ENCODE data around the gene LITAF.

LITAF gene

DNA sequence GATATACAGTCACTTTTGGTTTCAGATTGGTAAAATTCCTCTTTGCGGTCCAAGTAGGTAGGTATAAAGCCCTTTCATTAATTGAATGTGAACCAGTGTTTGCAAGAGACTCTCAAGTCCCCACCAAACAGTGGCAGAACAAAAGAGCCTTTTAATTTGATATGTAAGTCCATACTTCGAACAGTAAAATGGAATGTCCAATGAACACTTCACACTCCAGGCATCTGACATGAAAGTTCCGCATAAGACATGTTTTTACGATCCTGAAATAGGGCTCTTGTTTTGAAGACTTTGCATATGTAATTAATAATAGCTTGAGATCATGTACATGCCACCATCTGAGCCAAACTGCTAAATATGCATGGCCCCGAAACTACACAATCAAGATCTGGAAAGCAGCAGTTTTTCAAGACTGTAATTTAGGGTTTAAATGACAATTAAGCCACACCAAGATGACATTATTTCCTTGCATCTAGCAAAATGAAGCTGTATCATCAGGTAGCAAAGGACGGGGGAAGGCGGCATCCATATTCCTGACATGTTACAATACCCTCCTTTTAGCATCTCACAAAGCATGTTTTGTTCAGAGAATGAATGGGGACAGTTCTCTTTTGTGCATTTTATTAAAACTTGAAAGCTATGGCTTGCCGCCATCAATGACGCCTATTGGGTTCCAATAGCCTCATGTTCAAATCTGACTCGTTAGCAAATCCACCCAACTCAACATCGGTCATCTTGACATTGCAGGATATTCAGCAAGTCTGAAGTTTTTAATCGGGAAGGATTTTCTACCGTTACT is 39.4 kb downstream of the LITAF start:
- no peak for DNase-seq

DNA sequence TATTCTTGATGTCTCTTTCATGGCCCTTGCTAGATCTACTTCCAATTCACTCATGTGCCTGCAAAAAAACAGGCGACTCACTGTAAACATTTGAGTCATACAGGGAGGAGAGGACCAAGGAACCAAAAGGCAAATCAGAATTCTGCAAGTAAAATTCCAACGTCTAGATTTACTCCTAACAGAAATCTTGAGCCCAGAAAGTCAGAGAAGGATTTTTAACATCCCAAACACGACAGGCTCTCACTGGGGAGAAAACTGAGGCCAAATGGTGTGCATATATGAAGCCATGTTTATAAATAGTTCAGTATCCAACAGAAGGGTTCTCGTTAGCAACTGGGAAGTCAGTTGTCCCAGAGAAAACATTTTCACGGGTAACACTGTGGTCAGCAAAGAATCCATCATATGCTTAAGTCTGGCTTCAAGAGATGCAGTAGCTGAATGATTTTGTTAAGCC is 40.1 kb downstream of the LITAF start:
- no peak for DNase-seq

DNA sequence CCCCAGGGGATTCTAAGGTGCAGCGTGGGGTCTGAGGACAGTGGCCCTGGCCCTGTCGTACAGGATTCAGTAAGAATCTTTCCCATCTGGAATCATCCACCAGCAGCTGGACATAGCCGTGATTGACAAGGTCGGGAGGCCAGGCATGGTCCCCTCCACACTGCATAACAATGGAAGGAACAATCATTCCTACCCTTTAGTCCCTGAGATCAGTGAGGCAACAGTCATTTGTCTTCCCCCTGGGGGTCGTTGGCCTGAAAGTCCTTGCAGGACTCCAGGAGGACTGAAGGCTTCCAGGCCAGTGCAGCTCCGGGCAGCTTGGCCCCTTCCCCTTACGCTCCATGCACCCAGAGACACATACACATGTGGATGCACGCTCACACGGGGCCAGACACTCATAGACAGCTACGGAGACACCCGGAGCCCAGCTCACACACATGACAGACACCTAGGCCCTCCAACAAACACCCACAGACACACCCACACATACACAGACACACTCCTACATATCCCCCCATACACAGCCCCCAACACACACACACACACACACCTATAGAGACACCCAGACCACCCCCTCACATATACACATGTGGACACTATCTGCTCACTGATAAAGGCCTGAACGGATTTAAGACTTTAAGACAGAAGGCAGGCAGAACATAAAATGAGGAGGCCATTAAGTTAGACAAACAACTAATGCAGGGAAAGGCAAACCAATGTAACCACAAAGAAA is 42.9 kb downstream of the LITAF start:
- DNase-seq, result no peak

DNA sequence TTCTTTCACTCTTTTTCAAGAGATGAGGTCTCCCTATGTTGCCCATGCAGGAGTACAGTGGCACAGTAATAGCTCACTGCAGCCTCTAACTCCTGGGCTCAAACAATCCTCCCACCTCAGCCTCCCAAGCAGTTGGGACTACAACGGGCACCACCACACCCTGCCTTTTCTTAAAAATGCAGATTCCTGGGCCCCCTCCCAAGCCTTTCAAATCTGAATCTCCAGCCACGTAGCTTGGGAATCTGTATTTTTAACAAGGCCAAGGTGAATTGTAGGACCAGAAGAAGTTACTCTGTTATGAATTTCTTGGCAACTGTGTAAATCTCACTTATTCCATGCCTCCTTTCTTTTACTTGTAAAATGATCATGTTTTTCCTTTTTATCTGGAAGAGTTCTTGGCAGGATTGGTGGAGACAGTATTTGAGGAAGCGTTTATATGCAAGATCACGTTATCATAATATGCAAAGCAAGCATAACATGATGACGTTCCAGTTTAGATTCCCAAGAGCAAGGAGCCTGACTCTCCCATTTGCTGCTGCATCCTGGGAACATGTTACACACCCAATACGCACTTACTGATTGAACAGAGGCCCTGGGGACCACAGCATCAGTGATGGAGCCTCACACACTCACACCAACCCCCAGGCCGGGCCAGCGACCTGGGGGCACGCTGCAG is 44.5 kb downstream of the LITAF start:
- no peak for DNase-seq

DNA sequence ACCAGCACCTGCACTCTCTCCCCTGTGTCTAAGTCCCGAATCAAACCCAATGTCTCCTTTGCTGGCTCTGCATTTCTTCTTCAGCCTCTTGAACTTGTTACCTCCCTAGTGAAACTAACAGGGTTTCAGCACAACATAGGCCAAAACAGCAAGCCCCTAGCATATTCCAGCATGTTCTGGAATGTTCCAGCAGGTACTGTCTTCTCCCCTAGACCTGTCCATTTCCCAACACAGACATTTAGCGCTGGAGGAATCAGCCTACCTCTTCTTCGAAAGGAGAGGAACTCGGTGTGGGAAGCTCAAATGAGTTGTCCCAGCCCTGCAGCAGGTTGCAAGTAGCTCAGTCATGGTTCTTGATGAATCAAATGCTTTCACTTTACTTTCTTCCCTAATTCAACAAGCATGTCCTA is 47.1 kb downstream of the LITAF start:
- no peak for DNase-seq

DNA sequence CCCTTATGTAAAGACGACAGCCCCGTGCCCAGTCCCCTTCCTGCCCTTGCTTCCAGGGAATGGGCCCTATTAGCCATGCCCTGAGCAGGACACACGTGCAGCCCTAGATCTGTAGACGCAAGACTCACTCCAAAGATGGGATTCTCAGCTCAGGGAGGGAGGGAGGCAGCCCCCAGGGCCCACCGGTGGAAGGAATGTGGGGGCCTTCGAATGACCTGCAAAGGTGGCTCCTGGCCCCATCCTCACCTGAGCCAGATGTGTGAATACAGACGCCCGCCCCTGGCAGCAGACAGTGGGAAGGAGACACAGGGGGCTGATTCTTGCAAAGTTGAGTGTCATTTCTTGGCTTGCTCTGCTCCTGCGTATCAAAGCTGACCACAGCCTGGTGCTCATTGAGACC is 47.8 kb downstream of the LITAF start:
- no peak for DNase-seq

DNA sequence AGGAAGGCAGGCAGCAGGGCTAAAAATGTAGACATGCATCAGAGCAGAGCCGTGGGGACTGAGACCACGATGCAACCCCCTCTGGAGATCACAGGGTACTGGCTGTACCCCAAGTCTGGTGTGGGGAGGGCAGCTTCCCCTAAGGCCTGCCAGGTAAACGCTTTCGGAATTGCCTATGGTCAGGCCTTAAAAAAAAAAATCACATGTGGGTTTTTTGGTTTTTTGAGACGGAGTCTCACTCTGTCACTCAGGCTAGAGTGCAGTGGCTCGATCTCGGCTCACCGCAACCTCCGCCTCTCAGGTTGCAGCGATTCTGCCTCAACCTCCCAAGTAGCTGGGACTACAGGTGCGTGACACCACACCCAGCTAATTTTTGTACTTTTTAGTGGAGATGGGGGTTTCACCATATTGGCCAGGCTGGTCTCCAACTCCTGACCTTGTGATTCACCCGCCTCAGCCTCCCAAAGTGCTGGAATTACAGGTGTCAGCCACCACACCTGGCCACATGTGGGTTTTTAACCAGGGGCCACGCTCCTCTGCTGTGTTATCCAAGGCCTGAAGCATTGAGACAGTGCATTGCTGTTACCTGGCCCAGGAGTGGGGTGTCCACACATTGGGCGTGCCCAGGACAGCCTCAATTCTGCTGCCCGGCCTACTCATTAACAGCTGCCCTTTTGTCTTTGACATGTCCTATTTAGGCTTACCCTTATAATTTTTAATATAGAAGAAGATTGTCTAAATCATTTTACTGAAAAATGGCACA is 50.4 kb downstream of the LITAF start:
- DNase-seq, result no peak

DNA sequence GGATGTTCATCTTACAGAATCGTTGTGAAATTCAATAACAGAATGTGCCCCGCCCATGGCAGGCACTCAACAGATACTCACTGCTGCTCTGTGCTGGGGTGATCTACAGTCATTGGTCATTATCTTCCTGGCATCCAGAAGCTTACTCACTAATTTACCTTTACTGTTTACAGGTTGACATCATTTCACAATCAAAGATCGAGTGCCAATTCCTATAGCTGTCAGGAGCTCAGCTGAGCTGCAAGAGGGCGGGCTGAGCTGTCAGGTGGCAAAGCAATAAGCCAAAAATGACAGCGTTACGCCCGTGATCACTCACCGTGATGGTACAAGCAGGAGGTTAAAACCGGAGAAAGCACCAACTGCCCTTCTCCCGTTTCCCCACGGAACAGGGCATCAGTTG is 51.2 kb downstream of the LITAF start:
- DNase-seq, result no peak

DNA sequence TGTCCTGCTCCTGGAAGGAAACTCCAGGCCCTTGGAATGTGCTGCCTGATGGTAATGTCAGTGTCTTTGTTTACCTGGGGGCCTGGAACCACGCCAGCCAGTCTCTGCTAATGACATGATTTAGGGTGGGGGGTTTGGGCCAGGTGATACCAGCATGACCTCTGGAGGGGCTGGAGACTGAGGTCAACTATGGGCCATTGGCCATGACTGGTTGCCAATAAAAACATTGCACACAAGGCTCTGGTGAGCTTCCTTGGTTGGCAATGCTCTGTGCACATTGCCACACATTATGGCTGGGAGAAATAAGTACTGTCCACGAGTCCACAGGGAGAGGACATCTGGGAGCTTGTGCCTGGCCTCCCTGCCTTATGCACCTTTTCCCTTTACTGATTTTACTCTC is 52.5 kb downstream of the LITAF start:
- no peak for DNase-seq

DNA sequence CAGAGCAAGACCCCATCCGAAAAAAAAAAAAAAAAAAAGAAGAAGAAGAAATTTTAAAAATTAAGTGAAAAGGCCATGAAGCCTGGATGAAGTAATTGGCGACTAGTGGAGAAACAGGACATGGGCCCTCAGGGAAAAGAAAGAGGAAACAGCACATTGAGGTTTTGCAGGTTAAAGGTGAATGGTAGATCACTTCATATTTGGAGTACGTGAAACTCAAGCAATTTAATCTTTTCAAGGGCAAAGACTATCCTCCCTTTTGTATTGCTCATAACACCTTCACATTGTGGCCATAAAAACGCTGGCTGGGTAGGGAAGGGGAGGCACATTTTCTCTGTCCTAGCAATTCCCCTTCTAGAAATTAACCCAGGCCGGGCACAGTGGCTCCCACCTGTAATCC is 53.1 kb downstream of the LITAF start:
- no peak for DNase-seq

DNA sequence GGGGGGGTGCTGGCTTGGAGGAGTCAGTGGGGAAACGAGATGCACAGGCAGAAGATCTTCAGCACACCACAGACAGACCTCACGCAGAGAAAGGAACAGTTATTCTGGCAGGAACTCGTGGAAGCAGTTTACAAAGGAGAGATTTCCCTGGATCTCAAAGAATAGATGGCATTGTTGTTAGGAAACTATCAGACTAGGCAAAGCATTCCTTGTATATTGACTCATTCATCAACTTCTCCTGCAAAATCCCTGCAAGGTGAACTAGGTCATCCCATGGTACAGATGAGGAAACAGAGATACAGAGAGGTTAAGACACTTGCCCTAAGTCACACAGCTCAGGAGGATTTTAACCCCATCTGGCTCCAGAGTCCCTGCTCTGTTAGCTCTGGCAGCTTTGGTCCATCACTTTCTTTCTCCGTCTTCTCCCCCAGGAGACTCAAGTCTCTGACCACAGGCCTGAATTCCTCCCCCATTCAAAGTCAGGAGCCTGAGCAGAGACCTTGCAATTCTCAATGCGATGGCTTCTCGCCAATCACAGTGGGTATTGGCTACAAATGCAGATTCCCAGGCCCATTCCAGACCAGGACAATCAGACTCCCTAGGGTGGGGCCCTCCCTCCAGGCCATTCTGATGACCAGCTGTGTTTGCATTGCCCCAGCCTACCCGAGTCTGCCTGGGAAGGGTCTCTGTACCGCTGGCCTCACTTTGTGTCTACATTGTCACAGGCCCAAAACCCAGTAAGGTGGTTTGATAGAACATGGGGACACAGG is 56.4 kb downstream of the LITAF start:
- no peak for DNase-seq

DNA sequence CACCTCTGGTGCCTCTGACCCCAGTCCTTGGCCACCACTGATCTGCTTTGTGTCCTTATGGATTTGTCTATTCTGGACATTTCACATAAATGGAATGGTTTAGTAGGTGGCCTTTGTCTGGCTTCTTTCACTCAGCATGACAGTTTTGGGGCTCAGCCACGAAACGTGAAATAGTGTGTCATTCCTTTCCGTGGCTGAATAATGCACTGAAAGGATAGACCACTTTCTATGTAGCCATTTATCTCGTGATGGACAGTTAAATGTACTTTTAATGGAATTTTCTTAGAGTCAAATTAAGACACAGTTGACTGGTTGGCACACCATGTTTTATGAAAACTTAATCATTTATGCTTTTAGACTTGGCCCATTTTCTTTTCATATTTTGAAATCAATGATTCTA is 57.4 kb downstream of the LITAF start:
- DNase-seq, result no peak

DNA sequence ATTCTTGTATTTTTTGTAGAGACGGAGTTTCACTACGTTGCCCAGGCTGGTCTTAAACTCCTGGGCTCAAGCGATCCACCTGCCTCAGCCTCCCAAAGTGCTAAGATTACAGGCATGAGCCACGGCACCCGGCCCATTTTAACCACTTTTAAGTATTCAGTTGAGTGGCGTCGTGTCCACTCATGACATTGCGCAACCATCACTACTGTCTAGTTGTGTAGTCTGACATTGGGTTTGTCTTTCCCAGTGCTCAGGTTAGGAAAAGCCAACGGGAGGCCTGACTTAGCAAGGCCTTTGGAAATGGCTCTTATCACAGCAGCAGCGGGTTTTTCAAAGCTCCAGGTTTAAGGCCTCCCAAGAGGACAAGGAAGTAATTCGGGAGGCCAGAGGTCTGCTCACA is 58.7 kb downstream of the LITAF start:
- DNase-seq, result no peak

DNA sequence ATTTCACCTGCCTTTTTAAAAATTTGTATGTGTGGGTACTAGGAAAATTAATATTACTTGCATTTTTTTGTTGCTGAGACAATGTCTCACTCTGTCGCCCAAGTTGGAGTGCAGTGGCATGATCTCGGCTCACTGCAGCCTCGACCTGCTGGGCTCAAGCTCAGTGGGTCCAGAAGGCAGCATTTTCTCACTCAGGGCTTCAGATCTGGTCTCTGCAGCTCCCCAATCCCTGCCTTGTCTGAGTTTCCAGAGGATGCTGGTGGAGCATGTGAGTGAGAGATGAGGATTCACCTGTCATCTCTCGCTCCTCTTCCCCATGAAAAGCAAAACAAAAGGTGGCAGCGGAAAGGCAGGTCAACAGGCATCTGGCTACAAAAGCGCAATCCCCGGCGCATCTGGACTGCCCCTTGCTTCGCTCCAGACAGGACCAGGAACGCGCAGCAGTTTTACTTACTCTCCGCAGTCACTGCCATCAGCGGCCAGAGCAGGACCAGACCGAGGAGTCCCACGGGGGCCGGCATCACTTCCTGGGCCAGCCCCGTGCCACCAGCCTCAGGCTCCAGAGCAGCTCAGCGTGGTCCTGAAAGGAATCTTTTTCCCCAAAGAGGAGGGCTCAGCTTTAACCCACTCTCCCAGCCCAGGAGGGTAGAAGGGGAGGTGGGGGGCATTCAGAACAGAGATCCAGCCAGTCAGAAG is 59.9 kb downstream of the LITAF start:
- DNase-seq, result no peak

DNA sequence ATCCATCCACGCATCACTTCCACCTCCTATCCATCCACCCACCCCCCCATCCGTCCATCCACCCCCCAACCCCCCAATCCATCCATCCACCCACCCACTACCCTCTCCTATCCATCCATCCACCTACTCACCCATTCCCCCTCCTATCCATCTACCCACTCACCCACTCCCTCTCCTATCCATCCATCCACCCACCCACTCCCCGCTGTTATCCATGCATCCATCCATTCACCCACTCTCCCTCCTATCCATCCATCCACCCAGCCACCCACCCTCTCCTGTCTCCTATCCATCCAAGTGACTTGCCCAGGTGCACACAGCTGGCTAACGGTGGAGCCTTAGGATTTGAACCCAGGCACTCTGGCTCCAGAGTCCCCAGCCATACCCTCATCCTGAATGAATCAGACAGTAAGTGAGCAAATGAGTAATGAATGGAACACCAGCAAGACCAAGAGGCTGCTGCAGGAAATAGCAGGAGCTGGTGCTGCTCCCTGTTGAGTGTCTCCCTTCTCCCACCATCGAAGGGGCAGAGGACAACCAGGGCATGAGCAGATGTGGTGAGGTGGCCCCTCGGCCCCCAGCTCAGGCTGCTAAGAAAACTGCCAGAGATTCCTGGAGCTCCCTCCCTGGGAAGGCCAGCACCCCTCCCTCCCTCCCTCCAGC is 62.5 kb downstream of the LITAF start:
- no peak for DNase-seq

DNA sequence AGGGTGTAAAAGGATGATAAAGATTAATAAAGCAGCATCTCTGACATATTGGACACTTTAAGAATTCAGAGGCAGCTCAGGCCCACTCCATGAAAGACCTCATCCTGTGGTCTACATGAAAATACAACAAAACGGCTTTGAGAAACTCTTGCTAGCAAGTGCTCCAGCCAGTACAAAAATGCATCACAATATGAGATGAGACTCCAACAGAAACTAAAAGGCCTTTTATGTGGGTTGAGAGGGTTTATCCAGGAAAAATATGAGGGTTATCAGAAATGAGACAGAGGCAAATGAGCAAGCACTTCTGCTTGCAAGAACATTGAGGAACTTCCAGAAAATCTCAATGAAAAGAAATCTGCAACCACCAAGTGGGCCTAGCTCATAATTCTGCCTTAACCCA is 65.7 kb downstream of the LITAF start:
- DNase-seq, result no peak

DNA sequence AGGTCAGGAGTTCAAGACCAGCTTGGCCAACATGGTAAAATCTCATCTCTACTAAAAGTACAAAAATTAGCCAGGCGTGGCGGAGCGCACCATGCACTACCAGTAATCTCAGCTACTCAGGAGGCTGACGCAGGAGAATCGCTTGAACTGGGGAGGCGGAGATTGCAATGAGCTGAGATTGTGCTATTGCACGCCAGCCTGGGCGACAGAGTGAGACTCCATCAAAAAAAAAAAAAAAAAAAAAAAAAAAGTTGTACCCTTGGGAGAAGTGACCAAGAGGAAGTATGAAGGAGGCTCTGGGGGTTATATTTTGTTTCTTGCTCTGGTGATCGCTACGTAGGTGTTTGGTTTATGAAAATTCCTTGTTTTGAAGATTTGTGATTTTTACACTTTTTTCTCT is 66.3 kb downstream of the LITAF start:
- no peak for DNase-seq

DNA sequence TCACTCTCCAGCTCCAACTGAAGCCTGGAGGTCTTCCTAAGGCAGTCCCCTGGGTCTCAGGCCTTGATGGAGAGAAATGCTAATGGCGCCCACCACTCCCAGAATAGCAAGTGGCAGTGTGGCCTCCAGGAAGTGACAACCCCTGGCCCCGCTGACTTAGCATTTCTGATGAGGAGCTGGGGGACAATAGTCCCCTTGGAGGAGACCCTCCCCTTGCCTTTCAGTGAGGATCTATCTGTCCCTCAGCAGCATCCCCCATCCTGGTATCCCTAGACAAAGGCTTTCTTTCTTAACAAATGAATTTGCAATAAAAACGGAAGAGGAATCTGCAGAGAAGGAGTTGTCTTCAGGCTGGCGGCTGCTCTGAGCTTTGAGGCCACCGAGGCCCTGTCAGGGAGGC is 68.8 kb downstream of the LITAF start:
- DNase-seq, result no peak

DNA sequence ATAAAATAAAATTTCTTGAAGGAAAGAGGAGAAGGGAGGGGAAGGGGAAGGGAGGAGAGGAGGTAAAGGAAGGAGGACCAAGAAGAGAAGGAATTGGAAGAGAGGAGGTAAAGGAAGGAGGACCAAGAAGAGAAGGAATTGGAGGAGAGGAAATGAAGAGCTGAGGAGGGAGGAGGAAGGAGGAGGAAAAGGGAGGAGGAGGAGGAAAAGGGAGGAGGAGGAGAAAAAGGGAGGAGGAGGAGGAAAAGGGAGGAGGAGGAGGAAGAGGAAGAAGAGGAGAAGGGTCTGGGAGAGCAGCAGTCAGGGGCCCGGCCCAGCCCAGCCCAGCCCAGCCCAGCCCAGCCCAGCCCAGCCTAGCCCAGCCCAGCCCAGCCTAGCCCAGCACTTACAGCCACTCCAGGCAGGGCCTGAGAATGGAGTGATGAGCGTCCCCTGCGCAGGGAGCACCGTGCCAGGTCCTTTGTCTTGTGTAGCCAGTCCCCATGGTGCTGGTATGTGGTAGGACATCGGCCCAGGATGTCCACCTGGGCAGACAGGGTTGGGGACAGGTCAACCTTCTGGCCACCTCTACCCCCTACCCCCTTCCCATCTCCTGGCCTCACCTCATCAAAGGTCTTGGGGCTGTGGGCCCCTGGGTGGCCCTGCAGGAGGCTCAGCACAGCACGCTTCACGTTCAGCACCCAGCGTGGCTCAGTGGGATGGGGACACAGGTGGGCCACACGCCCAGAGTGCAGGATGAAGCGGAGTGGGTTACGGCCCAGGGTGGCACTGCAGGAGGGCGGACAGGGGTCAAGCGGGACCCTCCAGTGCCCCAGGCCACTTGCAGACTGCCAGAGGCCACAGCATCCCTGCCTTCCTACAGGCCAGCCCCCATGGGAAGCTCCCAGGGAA is 70.9 kb downstream of the LITAF start:
- DNase-seq, result no peak

DNA sequence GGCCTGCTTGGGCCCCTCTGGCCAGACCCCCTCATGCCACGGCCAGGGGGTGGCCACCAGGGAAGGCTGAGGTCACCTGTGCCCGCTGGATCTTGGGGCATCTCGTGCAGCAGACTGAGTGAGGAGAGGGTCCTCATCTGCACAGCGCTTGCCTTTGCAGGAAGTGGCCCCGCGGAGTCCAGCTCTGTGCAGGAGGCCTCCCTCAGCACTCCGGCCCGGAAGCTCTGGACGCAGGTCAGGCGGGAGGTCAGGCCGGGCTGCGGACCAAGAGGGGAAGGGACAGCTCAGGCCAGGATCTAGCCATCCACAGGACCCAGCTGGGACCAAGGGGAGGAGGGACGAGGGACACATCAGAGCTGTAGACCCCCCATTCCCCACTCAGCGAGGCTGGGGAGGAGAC is 72.4 kb downstream of the LITAF start:
- no peak for DNase-seq

Measured in NCI-H446 treated with DMSO at 0.1 percent for 48 hours (cell line).